Natural killer cell (primary cell): ENCODE measurements around the gene TYRO3. TPM values are rescaled to one million over a fixed set of nuclear protein-coding genes. Genes with fewer than 3 reads are reported as not detected.
A peak's percentile ranks its signal among the peaks of the same experiment; 100 is the strongest.

Source experiments
- ATAC-seq, 3 donors: fragments of 150-1000 bp in 2 of 3; fragments of 200-7000 bp in 1 of 3; cut with Tn5 transposase; 1 replicate in 1 of 3; 2 replicates in 2 of 3; pipeline ENCODE4 v1.10.0; 2021; ENCODE audit warnings: mild to moderate bottlenecking in 2 of 3, moderate library complexity in 2 of 3
- DNase-seq, 2 donors: peaks; one replicate each; pipeline versions ENCODE4 v3.0.0 to v3.0.0-alpha.2; 2013 to 2021; ENCODE audit warnings: mixed read lengths in 1 of 2
- H3K27ac ChIP-seq: one replicate; pipeline ENCODE4 v1.5.1; 2013; ENCODE audit warnings: mild to moderate bottlenecking, low read length
- H3K27me3 ChIP-seq: one replicate; pipeline ENCODE4 v1.6.1; 2013; ENCODE audit warnings: low read length; ENCODE audit not compliant: control insufficient read depth, insufficient read depth
- H3K36me3 ChIP-seq: one replicate; pipeline ENCODE4 v1.6.1; 2013; ENCODE audit warnings: low read length; ENCODE audit not compliant: control insufficient read depth, insufficient read depth
- H3K4me1 ChIP-seq: one replicate; pipeline ENCODE4 v1.6.1; 2013; ENCODE audit warnings: low read length; ENCODE audit not compliant: control insufficient read depth, insufficient read depth
- H3K4me3 ChIP-seq: one replicate; pipeline ENCODE4 v1.5.1; 2013; ENCODE audit warnings: low read length
- H3K9me3 ChIP-seq: one replicate; pipeline ENCODE4 v1.6.1; 2013; ENCODE audit warnings: low read length; ENCODE audit not compliant: control insufficient read depth, insufficient read depth
- H3K27ac Mint-ChIP-seq, 2 donors: one replicate each; pipeline ENCODE4 v1.8.0; 2022; ENCODE audit warnings: mild to moderate bottlenecking in 2 of 2, mixed read lengths in 2 of 2, moderate library complexity in 1 of 2
- H3K27me3 Mint-ChIP-seq, 2 donors: one replicate each; pipeline ENCODE4 v1.8.0; 2022; ENCODE audit warnings: low read depth in 2 of 2, mixed read lengths in 2 of 2
- H3K36me3 Mint-ChIP-seq: one replicate; pipeline ENCODE4 v1.8.0; 2022; ENCODE audit warnings: mixed read lengths
- H3K4me1 Mint-ChIP-seq, 2 donors: one replicate each; pipeline ENCODE4 v1.8.0; 2022; ENCODE audit warnings: mixed read lengths in 2 of 2
- H3K4me3 Mint-ChIP-seq: one replicate; pipeline ENCODE4 v1.8.0; 2022; ENCODE audit warnings: mild to moderate bottlenecking, moderate library complexity, mixed read lengths
- H3K9me3 Mint-ChIP-seq, 2 donors: one replicate each; pipeline ENCODE4 v1.8.0; 2022; ENCODE audit warnings: mixed read lengths in 2 of 2
- WGBS: methylation state at CpG from one replicate; pipeline ENCODE4 v1.1.7; 2013; ENCODE audit warnings: missing lambda C conversion rate; ENCODE audit not compliant: insufficient coverage; 5-methylcytosine and 5-hydroxymethylcytosine counted together
- intact Hi-C: fragments of 100-400 bp; cut with micrococcal nuclease; formaldehyde crosslinking; loops from one replicate; pipeline ENCODE4 v1.14.2; 2022
- total RNA-seq, 4 donors: library from RNA; stranded (reverse); fragments of 120-200 nt in 1 of 4; gene quantifications; one replicate each; pipeline versions ENCODE4 v1.2.3 to v1.2.4, GENCODE V29; 2013 to 2022
- TF ChIP-seq, protein P1 (sequence below): fragments of 200-600 bp; IDR thresholded peaks from one replicate; pipeline ENCODE4 v1.8.0; 2022; ENCODE audit warnings: antibody characterized with exemption

TYRO3 gene
- total RNA-seq, 3 donors from 2014 or later (not counting 1 experiment from before 2014, with no cell fraction given), result 0.25 to 0.80 (median 0.36) TPM

DNA sequence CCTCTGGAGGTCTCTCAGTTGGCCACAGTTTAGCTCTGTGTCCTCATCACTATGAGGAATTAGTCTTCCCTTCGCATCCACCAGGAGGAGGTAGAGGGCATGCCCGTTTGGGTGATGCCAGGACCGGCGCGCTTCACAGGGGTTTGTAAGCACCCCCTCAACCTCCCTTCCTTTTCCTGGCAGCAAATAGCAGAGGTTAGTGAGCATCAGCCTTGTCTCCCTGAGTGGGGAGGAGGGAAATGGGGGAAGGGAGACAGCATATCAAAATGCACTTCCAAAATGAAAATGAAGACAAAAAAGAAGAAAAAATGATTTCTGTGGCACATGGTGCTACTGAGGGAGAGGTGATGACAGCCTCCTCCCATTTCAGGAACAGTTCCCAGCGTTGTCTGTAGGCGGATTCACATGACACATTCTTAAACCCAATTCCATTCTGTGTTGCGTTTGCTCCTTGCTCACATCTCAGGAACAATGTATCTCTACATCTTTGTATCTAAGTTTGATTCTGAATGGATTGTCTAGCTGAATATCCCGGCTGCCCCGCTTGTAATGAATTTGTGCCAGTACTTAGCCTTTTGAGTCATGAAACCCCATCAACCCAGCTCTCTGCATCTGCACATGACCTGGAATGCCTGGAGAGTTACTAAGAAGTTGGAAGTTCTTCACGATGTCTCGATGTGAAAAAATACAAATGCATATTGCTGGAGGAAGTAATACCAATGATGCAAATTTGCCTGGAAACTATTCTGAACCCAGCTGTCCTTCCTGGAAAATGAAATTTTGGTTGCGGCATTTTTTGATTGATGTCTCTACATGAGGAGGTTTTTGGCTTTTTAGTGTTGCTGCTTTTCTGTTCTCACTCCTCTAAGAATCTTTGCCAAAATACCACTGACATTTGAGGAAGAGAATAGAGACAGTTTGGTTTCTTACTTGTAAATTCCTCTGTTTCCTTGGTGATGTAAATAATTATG is 45.2 kb downstream of the TYRO3 start:
- 39% methylated on average over 9 of the region's 13 CpGs for WGBS
- no peak overlapping the region for H3K4me3 ChIP-seq
- Mint-ChIP-seq H3K27me3 (peaks cover 24 to 35% of the 10 kb centered on the region in 2 donors), H3K4me1 (peaks cover 7 to 10% of the 10 kb centered on the region in 2 donors), H3K36me3 (no peaks in the 10 kb centered on the region), H3K27ac (no peak overlapping the region), H3K9me3 (no peaks in the 10 kb centered on the region), H3K4me3 (no peak overlapping the region)
- H3K27me3 ChIP-seq, result no peaks in the 10 kb centered on the region
- peaks cover 7% of the 10 kb centered on the region for H3K4me1 ChIP-seq
- intact Hi-C loops, result loop anchor here (1.0 to 5.0 kb wide), 4 partner anchors 47 to 298 kb away; partner anchors contain the start of gene TYRO3
- DNase-seq (peak; percentile 30 to 79), ATAC-seq (peak; percentile 80 to 96 (median 85))
- no peaks in the 10 kb centered on the region for H3K36me3 ChIP-seq
- H3K9me3 ChIP-seq, result no peaks in the 10 kb centered on the region
- TF ChIP-seq, protein P1, sequence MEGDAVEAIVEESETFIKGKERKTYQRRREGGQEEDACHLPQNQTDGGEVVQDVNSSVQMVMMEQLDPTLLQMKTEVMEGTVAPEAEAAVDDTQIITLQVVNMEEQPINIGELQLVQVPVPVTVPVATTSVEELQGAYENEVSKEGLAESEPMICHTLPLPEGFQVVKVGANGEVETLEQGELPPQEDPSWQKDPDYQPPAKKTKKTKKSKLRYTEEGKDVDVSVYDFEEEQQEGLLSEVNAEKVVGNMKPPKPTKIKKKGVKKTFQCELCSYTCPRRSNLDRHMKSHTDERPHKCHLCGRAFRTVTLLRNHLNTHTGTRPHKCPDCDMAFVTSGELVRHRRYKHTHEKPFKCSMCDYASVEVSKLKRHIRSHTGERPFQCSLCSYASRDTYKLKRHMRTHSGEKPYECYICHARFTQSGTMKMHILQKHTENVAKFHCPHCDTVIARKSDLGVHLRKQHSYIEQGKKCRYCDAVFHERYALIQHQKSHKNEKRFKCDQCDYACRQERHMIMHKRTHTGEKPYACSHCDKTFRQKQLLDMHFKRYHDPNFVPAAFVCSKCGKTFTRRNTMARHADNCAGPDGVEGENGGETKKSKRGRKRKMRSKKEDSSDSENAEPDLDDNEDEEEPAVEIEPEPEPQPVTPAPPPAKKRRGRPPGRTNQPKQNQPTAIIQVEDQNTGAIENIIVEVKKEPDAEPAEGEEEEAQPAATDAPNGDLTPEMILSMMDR, result peak; percentile 66
- H3K27ac ChIP-seq, result no peak overlapping the region

GRCh38 chr15:41605566-41605965 is 46.6 kb downstream of the TYRO3 start:
- intact Hi-C loops, result no loop called here
- no peak overlapping the region for H3K4me3 ChIP-seq
- peaks cover 7 to 10% of the 10 kb centered on the region in 2 donors for H3K4me1 Mint-ChIP-seq
- H3K4me1 ChIP-seq, result peaks cover 7% of the 10 kb centered on the region
- 98% methylated on average over 3 of the region's 3 CpGs for WGBS
- no peaks in the 10 kb centered on the region for H3K27me3 ChIP-seq
- H3K36me3 ChIP-seq, result no peaks in the 10 kb centered on the region
- no peak overlapping the region for H3K4me3 Mint-ChIP-seq
- DNase-seq, result no peak
- no peaks in the 10 kb centered on the region for H3K9me3 ChIP-seq
- H3K27ac ChIP-seq, result no peak overlapping the region
- no peak for ATAC-seq
- no peak overlapping the region for H3K27ac Mint-ChIP-seq
- no peaks in the 10 kb centered on the region for H3K36me3 Mint-ChIP-seq
- no peaks in the 10 kb centered on the region for H3K9me3 Mint-ChIP-seq
- H3K27me3 Mint-ChIP-seq, result peaks cover 23 to 32% of the 10 kb centered on the region in 2 donors
- TF ChIP-seq, protein P1, result no peak

DNA sequence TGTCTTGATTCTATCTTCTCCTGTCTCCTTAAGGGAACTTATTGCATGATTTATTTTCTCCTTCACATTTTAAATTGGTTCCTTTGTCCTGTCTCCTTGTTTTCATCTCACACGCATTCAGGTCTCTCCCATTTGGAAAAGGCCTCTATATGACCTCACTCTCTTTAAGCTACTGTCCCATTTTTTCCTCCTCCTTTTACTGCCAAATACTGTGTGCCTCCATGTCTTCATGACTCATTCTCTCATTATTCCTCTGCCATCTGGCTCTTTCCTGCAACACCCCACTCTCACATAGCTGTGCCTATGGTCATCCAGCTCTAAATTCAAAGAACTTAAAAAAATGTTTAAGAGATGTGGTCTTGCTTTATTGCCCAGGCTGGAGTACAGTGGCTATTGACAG is 48.0 kb downstream of the TYRO3 start:
- no peaks in the 10 kb centered on the region for H3K9me3 ChIP-seq
- H3K27me3 ChIP-seq, result no peaks in the 10 kb centered on the region
- no peak overlapping the region for H3K27ac ChIP-seq
- 96% methylated on average over 1 of the region's 1 CpG for WGBS
- H3K4me3 ChIP-seq, result no peak overlapping the region
- Mint-ChIP-seq H3K27me3 (peaks cover 20 to 32% of the 10 kb centered on the region in 2 donors), H3K4me3 (no peak overlapping the region), H3K36me3 (no peaks in the 10 kb centered on the region), H3K4me1 (peaks cover 7 to 10% of the 10 kb centered on the region in 2 donors), H3K9me3 (no peaks in the 10 kb centered on the region), H3K27ac (no peak overlapping the region)
- ATAC-seq (no peak), DNase-seq (no peak)
- intact Hi-C loops, result no loop called here
- H3K4me1 ChIP-seq, result peaks cover 7% of the 10 kb centered on the region
- TF ChIP-seq, protein P1, result no peak
- no peaks in the 10 kb centered on the region for H3K36me3 ChIP-seq
